GM18867 (cell line): ENCODE data around the gene STPG1.
A peak's percentile ranks its signal among the peaks of the same experiment; 100 is the strongest.

Experiments used
- ATAC-seq: cut with Tn5 transposase; IDR thresholded peaks from one replicate; pipeline ENCODE4 v1.9.1; 2021; ENCODE audit warnings: mild to moderate bottlenecking, moderate library complexity; ENCODE audit not compliant: unreplicated experiment

The STPG1 gene

DNA sequence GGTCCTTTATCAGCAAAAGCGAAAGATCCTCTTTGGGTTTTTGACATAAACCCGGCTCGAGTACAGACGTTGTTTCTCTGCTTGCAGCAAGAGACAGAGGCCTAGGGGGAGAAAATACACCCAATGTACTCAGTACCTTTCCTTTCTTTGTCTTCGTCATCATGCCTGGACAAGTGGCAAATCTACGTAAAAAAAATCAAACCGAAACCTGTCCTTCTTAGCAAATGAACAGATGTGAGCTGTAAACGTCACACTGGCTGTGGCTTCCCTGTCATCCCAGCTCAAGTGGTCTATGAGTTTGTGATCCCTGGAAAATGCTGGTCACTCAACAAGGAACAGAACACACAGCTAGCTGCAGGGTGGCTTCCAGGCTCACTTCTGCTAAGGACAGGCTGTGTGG, 39.9 kb downstream of the STPG1 start:
- peak; percentile 6 for ATAC-seq

DNA sequence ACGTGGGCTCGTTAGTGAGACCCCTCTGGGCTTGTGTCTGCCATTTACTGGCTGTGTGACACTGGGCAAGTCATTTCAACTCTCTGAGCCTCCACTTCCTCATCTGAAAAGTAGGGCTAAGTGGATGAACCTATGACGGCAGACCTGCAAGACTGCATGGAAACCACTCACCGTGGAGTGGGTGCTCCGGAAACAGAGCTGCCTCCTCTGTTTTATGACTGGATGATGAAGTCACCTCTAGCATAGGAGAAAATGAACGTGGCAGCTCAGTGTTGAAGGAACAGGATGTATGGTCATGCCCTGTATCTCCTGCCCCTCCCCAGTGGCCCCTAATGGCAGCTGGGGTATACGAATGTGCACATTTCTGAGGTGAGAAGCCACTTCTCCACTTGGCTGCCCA, 40.5 kb downstream of the STPG1 start:
- ATAC-seq = peak; percentile 48

DNA sequence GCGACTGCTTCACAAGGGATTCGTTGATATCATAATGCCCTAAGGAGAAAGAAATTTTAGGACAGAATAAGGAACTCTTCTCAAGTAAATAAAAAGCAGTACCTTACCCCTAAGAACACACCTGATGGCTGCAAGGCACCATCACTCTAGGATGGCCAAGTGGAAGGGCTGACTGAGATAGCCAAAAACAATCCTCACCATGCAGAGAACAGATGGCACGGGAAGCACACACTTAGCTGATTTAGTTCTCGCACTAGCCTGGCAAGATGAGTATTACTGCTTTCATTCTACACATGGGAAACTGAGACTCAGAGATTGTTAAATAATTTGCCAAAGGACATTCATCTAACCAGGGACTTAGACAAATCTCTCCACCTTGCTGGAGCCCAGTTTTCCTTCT, 43.8 kb downstream of the STPG1 start:
- no peak for ATAC-seq

DNA sequence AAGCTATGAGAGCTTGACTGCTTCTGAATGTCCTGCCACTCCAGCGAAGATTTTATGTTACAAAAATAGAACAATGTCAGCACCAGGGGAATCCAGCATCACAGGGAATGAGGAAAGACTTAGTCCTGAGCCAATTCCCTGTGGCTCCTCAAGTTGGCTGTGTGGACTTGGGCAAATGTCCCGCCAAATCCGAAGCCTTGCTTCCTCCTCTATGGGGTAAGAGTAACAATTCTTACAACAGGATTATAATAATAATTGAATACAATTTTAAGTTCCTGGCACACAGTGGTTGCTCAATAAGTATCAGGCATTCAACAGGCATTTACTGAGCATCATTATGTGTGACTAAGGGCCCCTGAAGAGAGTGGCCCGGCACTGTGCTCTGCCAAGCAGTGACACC, 44.4 kb downstream of the STPG1 start:
- no peak for ATAC-seq

DNA sequence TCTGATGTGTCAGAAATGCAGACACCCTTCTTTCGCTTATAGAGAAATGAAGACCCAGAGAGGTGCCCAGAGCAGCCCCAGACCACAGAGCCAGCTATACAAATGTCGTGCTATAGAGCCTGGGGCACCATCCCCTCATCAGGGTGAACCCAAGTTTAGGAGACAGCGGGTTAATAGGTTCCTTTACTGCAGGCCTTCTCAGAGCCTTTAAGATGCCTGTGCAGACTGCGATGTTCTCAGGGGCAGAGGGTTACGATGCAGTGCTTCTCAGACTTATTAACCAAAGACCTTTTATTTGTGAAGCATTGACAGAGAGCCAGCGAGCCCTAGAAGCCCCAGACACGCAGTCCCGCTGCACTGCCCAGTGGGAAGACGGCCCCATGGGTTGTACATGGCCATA, 46.9 kb downstream of the STPG1 start:
- no peak for ATAC-seq

DNA sequence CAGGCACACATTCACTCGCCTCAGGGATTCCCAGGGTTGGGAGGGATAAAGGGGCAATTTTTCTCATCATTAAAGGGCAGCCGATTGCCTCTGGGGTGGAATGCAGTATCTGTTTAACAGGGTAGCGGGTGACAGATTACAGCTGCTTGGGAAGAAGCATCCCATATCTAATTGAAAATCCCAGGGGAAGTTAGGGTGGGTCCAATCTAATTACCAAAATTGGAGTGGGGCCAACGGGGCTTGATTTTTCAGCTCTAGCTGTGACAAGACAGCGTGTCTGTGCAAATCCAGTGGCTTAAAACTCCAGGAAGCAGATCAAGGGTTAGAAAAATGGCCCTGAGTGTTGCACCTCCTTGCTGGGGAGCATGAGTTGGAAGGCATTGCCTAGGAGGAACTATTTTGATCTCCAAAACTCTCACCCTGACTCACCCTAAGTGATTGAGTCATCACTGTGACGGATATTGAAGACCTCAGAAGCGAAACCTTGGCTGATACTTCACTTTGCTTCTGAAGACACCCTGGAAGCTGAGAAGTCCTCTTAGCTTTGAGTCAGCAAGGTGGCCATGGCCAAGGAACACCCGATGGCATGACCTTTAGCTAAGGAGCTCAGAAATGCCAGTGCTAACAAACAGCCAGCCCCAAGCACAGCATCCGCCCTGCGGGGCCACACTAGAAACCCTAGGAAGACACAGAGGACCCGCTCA, 48.5 kb downstream of the STPG1 start:
- peak; percentile 54 for ATAC-seq

DNA sequence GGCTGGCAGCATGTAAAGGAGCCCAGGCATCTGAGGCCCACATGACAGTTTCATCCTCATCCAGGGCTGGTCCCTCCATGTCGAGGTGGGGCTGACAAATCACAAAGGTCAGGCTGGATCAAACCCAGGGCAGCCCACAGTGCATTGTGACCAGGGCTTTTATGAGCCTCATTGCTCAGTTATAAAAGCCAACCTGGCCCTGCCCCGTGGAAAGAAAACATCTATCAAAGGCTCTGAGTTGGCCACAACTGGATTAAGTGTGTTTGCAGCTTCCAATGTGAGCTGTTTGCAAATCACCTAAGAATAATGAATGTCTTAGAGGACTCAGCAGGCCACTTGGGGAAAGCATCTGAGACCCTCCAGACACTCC, 49.0 kb downstream of the STPG1 start:
- ATAC-seq = no peak

DNA sequence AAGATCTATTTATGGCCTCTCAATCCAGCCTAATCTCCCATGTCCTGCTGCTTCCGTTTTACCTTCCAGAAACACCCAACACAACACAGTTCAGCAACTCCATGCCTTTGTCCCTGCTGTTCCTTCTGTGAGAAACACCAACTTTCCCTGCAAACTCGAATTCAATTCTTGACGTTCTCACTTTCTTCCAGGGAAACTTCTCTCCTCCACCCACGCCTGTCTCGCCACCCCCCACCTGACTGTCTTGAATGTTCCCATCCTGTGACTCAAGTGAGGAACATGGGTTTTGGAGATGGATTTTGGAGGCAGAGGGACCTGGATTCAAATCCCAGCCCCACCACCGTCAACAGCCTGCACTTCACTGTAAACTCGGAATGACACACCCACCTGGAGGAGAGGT, 49.6 kb downstream of the STPG1 start:
- ATAC-seq = no peak

DNA sequence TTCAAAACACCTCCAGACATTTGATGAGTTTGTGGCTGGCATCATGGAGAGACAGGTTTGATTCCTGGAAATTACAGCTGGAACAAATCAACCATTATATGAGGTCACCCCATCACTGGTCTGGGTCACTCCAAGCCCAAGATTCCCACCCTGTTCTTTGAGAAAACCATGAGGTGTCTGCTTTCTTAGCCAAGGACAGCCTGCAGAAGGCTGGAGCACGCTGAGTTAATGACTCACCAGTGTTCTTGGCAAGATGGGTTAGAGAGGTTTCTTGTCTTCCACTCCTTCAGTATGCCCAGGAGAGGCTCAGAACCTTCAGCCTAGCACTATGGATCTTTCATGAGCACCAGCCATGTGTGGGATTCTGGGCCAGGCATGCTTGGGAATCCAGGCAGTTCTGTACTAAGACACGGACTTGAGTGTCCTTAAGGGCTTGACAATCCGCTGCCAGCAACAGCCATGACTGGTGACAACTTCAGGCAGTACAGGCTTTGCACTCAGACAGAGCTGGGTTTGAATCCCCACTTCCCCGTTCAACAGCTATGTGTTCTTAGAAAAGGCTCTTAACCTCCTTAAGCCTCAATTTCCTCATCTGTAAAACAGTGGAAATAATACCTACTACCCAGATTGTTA, 50.5 kb downstream of the STPG1 start:
- ATAC-seq = no peak

DNA sequence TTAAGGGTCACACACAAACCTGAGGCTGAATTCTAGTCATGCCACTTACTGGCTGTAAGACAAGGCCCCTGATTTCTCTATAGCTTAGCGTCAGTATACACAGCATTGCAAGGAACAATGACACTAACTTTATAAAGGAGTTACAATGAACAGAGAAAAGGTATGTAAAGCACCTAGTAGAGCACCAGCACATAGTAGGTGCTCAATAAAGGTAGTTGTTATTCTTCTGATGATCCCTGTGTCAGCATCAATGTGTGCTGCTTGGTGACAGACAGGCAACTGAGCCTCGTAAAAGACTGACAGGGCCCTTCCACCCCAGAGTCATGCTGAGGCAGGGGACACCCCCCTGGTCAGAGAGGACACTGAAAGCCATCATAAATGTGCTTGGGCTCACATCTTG, 51.2 kb downstream of the STPG1 start:
- ATAC-seq = no peak

DNA sequence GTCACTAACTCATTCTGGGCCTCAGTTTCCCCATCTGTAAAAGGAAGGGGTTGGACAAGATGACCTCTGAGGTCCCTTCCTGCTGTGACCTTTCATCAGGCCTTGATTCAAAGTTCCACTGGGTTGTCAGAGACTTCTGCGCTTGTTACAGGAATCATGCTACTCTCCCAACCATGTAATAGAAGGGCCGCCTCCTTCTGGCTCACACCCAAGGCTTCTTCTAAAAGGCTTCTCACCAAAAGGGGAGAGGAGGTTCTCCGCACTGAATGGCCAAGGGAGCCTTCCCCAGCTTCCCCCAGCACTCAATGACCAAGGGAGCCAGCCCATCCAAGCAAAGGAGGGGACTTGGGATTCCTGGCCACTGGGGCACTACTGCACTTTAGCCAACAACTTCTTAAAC, 51.8 kb downstream of the STPG1 start:
- no peak for ATAC-seq

DNA sequence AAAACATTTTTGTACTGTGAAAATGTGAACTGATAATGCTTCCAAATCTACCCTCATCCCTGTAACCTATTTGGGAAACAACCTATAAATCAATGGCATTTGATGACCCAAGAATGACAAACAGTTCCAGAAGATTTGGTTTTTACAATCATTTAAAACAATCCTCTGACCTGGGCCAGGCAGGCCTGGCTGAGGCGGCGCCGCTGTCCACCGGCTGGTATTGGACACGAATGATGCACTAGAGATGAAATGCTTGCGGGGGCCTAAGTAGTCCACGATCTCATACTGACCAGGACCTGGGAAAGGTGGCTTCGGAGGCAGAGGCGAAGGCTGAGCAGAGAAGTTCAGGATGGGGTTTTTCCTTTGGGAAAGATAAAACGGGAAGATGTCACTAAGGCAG, 52.9 kb downstream of the STPG1 start:
- no peak for ATAC-seq

DNA sequence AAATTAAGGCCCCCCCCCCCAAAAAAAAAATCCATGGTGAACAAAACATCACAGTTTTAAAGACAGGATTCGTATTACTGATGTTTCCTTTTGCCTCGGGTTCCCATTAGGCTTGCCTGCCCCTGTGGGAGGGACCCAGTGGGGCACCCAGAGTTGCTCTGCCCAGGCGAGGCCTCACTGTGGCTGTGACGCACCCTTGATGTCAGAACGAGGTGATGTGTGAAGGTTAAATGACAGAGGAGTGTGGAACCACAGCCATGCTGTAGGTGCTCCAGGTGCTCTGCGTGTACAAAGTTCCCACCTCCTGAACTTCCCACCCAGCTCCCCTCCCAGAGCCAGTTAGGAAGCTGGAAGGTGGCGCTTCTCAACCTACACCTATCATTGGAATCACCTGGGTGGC, 56.5 kb downstream of the STPG1 start:
- ATAC-seq = no peak

DNA sequence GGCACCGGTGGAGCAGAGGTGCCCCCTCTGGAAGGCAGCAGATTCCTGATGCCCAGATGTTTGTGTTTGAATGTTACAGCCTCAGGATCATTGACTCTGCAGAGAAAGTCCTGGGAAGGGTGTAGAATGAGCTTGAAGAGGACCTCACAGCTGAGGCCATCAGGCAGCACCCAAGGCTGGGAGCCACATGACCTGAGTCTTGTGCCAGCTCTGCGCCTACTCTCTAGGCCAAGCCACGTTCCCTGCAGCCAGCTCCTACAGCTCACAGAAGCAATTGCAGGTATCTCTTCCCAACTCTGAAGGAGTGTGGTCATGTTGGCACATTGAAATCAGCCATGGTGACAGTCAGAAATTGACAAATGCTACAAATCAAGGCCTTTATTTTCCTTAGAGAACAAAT, 58.1 kb downstream of the STPG1 start:
- no peak for ATAC-seq

DNA sequence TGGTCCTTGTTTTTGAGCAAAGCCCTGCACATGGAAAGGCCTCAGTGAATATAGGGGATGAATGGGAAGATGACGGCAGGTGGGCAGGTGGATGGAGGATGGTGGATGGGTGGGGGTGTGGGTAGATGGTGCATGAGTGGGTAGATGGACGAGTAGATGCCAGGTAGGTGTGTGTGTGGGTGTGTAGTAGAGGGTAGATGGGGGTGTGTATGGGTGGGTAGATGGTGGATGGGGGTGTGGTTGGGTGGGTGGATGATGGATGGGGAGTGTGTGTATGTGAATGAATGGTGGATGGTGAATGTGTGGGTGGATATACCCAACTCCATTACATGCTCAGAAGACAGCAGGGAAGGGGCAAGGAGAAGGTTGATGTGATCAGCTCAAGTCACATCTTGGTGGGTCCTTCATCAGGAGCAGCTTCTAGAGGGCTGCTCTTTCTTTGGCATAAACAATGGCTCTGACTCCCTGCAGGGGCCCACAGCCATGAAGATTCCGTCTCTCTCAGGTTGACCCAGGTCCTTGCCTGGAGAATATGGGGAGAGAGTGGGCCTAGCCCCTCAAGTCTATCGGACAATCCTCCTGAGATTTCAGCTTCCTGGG, 60.2 kb downstream of the STPG1 start:
- no peak for ATAC-seq

DNA sequence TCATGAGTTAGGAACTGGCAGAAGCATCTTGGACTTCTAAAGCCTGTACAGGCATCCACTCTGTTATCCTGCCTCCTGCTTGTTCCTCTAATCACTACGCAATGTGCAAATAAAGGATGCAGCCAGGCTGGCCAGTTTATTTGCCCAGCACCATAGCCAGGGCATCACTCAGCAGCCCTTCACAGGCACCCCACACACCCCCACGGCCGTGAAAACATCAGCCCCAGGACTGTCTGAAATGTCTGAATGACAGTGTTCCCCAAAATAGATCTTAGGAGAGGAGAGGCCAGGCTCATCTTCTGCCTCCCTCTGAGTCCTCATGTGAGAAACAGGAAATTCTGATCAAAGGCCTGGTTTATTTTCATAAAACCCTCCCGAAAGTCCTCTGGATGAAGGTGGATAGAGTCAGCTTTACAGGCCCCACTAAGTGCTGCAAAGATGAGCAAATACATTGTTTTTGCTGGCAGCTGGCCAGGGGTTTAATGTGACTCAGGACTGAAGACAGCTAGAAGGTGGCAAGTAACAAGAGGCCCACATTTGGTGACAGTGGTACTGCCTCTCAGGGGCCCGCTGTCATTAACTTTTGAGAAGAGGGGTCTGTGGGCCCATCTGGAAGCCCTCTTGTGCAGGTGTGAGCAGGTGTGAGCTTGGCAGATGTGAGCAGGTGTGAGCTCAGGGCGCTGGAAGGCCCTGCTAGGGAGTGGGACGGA, 61.5 kb downstream of the STPG1 start:
- no peak for ATAC-seq

DNA sequence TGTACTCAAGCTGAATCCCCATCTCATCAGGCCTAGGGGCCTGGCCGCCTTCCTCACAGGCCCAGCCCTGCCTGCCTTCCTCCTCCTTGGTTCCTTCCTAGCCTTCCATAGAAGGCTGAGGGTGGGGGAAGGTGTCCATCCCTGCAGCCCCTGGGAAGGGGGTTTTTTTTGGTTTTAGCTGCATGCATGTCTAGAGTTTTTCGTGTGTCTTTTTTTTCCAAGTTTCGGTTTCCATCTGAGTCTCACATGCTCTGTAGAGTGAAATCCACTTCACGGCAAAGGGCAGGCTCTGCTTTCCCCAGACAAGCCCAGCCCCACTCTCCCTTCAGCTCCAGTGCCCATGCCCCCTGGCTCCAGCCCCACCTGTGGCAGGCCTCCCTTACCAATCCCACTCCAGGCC, 62.3 kb downstream of the STPG1 start:
- peak; percentile 43 for ATAC-seq

DNA sequence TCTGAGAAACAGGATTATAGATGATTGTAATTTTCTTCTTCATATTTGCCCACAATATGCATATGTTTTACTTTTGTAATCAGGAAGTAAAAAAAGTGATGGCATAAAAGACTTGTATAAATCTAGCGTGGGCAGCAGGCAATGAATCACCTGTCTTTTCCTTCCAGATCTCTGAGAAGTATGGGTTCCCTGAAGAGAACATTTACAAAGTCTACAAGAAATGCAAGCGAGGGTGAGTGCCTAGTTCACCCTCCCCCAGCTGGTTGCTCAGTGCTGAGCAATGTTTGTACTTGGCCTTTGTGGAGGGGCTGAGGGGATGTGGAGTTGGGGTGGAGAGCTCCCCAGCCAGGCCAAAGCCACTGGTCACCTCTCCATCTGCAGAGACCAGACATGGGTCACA, 63.7 kb downstream of the STPG1 start:
- ATAC-seq = no peak

DNA sequence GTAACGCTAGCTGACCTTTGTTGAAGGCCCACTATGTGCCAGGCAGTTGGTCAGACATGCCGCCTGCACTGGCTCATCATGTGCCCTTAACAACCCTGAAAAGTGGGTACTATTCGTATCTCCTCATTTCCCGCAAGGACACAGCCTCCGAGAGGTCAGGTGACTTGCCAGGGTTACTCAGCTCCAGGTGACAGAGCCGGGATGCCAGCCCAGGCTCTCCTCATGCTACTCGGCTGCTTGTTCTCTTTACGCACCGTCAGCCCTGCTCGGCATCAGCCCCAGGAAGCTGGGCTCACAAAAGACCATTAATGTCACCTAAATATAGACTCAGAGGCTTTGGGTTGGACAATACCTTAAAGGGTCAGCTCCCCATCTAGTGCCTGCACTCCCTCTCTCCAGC, 65.4 kb downstream of the STPG1 start:
- ATAC-seq = no peak

DNA sequence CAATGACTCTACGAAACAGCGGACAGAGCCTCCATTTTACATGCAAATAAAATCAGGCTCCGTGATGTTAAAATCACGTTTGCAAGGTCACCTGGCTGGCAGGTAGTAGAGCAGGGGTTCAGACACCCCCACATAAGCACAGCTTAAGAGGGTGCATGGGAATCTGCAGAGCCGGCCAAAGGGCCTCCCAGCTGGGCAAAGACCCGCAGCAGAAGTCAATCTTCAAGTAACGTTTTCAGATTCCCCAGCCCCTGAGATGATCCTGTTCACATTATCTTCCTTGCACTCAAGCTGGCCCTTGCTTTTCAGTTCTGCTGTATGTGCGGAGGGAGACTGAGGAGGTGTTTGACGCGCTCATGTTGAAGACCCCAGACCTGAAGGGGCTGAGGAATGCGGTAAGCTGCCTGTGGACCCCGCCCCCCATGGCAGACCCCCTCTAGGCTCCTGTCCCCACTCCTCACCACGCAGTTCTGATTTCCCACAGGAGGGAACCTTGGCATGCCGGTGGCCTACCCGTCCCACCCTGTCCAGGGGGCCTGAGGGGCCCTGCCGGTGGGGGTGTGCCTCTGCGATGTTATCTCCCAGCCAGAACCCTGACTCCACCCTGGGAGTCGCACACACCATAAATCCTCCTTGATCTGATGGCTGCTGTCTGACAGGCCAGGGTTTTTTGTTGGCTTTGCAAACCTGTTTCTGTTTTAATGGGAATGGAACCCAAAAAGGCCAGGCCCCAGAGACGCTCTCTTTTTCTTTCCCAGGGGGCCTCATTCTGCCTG, 66.2 kb downstream of the STPG1 start:
- no peak for ATAC-seq

DNA sequence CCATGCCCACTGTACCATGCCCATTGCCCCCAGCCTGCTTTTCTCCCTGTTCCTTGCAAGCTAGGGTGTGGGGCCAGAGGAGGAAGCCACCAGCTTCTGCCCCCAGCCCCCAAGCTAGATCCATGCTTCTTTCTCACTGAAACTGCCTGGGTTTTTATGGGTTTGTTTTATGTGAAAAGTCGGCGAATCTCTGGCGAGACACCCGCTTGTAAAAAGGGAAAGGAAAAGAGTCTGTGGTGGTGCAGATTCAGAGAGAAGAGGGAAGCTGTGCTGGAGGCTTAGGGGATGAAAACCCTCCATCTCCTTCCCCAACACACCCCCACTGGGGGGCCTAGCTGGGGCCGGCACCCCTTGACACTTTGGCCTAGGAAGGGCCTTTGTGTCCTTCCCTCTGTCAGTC, 68.2 kb downstream of the STPG1 start:
- ATAC-seq = no peak
